Ishikawa (cell line): Measurements from ENCODE around the gene SPDYE4.

ENCODE experiments used
- EGR1 ChIP-seq: IDR thresholded peaks from 2 replicates; pipeline ENCODE4 v1.6.1; 2012
- EP300 ChIP-seq: IDR thresholded peaks from 2 replicates; pipeline ENCODE4 v1.6.1; 2012; ENCODE audit warnings: borderline replicate concordance
- TAF1 ChIP-seq: IDR thresholded peaks from 2 replicates; pipeline ENCODE4 v1.6.1; 2012; ENCODE audit warnings: low read depth, mild to moderate bottlenecking

GRCh38 chr17:8729860-8730259 is 28.5 kb downstream of the SPDYE4 start:
- TF ChIP-seq TAF1 (no peak), EP300 (no peak), EGR1 (no peak)
